ENCODE data around the gene CAT.

GRCh38 chr11:34426766-34427185 is 12.0 kb upstream of the CAT start:
- TF ChIP-seq CTCF (conservative IDR thresholded peaks at IDR 0.05): no peak
- TF ChIP-seq ZFX (IDR thresholded peaks at IDR 0.05): no peak
